Measurements from ENCODE around the gene C9orf40.

DNA sequence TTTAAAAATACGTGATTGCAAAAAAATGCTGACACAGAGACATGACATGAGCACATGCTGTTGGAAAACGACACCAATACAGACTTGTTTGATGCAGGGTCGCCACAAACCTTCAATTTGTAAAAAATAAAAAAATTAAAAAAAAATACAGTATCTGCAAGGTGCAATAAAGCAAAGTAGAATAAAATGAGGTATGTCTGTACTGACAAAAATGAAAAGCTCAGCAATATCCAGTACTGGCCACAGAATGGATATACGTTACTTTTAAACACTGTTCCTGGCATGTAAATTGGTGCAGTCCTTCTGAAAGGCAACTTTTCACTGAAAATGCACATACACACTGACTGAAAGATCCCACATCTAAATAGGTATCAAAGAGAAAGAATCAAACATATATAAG, 27.1 kb upstream of the C9orf40 start:
- TF ChIP-seq, protein P1, sequence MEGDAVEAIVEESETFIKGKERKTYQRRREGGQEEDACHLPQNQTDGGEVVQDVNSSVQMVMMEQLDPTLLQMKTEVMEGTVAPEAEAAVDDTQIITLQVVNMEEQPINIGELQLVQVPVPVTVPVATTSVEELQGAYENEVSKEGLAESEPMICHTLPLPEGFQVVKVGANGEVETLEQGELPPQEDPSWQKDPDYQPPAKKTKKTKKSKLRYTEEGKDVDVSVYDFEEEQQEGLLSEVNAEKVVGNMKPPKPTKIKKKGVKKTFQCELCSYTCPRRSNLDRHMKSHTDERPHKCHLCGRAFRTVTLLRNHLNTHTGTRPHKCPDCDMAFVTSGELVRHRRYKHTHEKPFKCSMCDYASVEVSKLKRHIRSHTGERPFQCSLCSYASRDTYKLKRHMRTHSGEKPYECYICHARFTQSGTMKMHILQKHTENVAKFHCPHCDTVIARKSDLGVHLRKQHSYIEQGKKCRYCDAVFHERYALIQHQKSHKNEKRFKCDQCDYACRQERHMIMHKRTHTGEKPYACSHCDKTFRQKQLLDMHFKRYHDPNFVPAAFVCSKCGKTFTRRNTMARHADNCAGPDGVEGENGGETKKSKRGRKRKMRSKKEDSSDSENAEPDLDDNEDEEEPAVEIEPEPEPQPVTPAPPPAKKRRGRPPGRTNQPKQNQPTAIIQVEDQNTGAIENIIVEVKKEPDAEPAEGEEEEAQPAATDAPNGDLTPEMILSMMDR (IDR thresholded peaks at IDR 0.05; ENCODE audit: low read length) = no peak
- TF ChIP-seq EZH2 (optimal IDR thresholded peaks at IDR 0.05; ENCODE audit: low read depth, low read length) = no peak
